ENCODE measurements around the gene PJA1.

The PJA1 gene

GRCh38 chrX:69163936-69164741 lies 1.1 kb downstream of the PJA1 start:
- no peak for DNase-seq

- no peak for DNase-seq
These were observed 2.8 kb downstream of the PJA1 start for GRCh38 chrX:69162361-69162865.

GRCh38 chrX:69161786-69162349 lies 3.4 kb downstream of the PJA1 start:
- no peak for DNase-seq

- DNase-seq = no peak
These were observed 3.9 kb downstream of the PJA1 start for GRCh38 chrX:69161371-69161770.

- DNase-seq = no peak
These were observed 6.9 kb downstream of the PJA1 start for GRCh38 chrX:69158166-69158980.

- no peak for DNase-seq
These were observed 8.6 kb downstream of the PJA1 start for GRCh38 chrX:69156638-69157037.

- no peak for DNase-seq
These were observed 9.3 kb downstream of the PJA1 start for GRCh38 chrX:69155786-69156520.

GRCh38 chrX:69154051-69154450 lies 11.2 kb downstream of the PJA1 start:
- no peak for DNase-seq

- no peak for DNase-seq
These were observed 12.1 kb downstream of the PJA1 start for GRCh38 chrX:69153060-69153730.

GRCh38 chrX:69152417-69152841 lies 12.8 kb downstream of the PJA1 start:
- DNase-seq = no peak

GRCh38 chrX:69151866-69152284 lies 13.4 kb downstream of the PJA1 start:
- no peak for DNase-seq

GRCh38 chrX:69150281-69150960 lies 14.8 kb downstream of the PJA1 start:
- DNase-seq = no peak

- no peak for DNase-seq
These were observed 15.6 kb downstream of the PJA1 start for GRCh38 chrX:69149466-69150280.

GRCh38 chrX:69148946-69149345 lies 16.3 kb downstream of the PJA1 start:
- DNase-seq = no peak

GRCh38 chrX:69146739-69147138 lies 18.5 kb downstream of the PJA1 start:
- DNase-seq = no peak

- no peak for DNase-seq
These were observed 19.5 kb downstream of the PJA1 start for GRCh38 chrX:69145714-69146113.

GRCh38 chrX:69144838-69145680 lies 20.2 kb downstream of the PJA1 start:
- DNase-seq = no peak

- DNase-seq = no peak
These were observed 21.7 kb downstream of the PJA1 start for GRCh38 chrX:69143530-69143929.

GRCh38 chrX:69142788-69143469 lies 22.3 kb downstream of the PJA1 start:
- no peak for DNase-seq

All from NCI-H1048 (cell line).